HepG2 (cell line): Measurements from ENCODE around the gene THSD4. TPM values are rescaled to one million over a fixed set of nuclear protein-coding genes. Genes with fewer than 3 reads are reported as not detected.

Source experiments
- ATAC-seq: fragments of 200-7000 bp; cut with Tn5 transposase; 3 replicates; pipeline ENCODE4 v1.9.1; 2020; ENCODE audit warnings: mild to moderate bottlenecking, moderate library complexity
- BruUV-seq: library from RNA; stranded (reverse); fragments of 400-500 nt; replicated peaks from 2 replicates; lab custom pipeline; 2021; lab: Mats Ljungman, UMichigan
- CTCF ChIA-PET: fragments of 300-600 bp; formaldehyde crosslinking; extraction: SDS; loops from one replicate; lab custom pipeline; 2021; ENCODE audit warnings: low total read pairs, inconsistent platforms, low intra/inter-chr PET ratio; lab: Yijun Ruan, JAX
- POLR2A ChIA-PET: fragments of 350-600 bp; sonication (Branson Sonifier 250); formaldehyde crosslinking; loops from one replicate; lab custom pipeline; 2020; ENCODE audit warnings: antibody characterized with exemption, inconsistent platforms; lab: Yijun Ruan, JAX
- DNase-seq: peaks from one replicate; pipeline ENCODE4 v3.0.0-alpha.2; 2015; ENCODE audit warnings: low spot score
- FAIRE-seq: peaks from 3 replicates; lab custom pipeline; 2011; peaks lifted over from hg19 to GRCh38; lab: Jason Lieb, UNC
- H2AFZ ChIP-seq: one replicate; pipeline ENCODE4 v1.6.1; 2011; ENCODE audit warnings: low read length, inconsistent platforms
- H3K27ac ChIP-seq: fragments of 300-600 bp; 3 replicates; pipeline ENCODE4 v1.8.0; 2011; ENCODE audit warnings: mixed run types, mild to moderate bottlenecking, mixed read lengths, low read length, inconsistent platforms; ENCODE audit not compliant: insufficient read depth; ENCODE audit errors: extremely low read length
- H3K27me3 ChIP-seq, 2 experiments: fragments of 200-600 bp in 1 of 2; 2 replicates in 1 of 2; 3 replicates in 1 of 2; pipeline versions ENCODE4 v1.6.0 to v1.8.0; 2011; ENCODE audit warnings: low read length in 2 of 2, mild to moderate bottlenecking in 2 of 2, moderate library complexity in 2 of 2, inconsistent platforms in 1 of 2; ENCODE audit not compliant: insufficient read depth in 2 of 2, control insufficient read depth in 1 of 2
- H3K36me3 ChIP-seq, 2 experiments: fragments of 200-600 bp in 1 of 2; replicated peaks in 1 of 2; 2 replicates in 1 of 2; 3 replicates in 1 of 2; pipeline versions ENCODE4 v1.5.1 to v1.8.0; 2011; ENCODE audit warnings: low read length in 2 of 2, inconsistent platforms in 1 of 2; ENCODE audit not compliant: insufficient read depth in 2 of 2, control insufficient read depth in 1 of 2
- H3K4me1 ChIP-seq: 2 replicates; pipeline ENCODE4 v1.5.1; 2012; ENCODE audit warnings: low read length, inconsistent platforms; ENCODE audit not compliant: insufficient read depth
- H3K4me2 ChIP-seq: 2 replicates; pipeline ENCODE4 v1.6.0; 2011; ENCODE audit warnings: low read depth, low read length, inconsistent platforms
- H3K4me3 ChIP-seq, 3 experiments: fragments of 200-600 bp in 1 of 3; sonication (generic), shearing (Covaris generic) in 1 of 3; replicated peaks in 1 of 3; 2 replicates each; pipeline ENCODE4 v1.5.1; 2011 to 2016; ENCODE audit warnings: low read length in 3 of 3, inconsistent platforms in 2 of 3, low read depth in 2 of 3, mild to moderate bottlenecking in 2 of 3, control low read depth in 1 of 3, mixed read lengths in 1 of 3; ENCODE audit not compliant: insufficient read depth in 1 of 3
- H3K79me2 ChIP-seq: one replicate; pipeline ENCODE4 v1.6.1; 2011; ENCODE audit warnings: low read length, inconsistent platforms; ENCODE audit not compliant: insufficient read depth
- H3K9ac ChIP-seq: 2 replicates; pipeline ENCODE4 v1.6.0; 2011; ENCODE audit warnings: mild to moderate bottlenecking, low read depth, low read length, inconsistent platforms; ENCODE audit not compliant: insufficient read depth
- H3K9me3 ChIP-seq: 2 replicates; pipeline ENCODE4 v1.5.1; 2012; ENCODE audit warnings: mild to moderate bottlenecking, low read length
- H4K20me1 ChIP-seq: 2 replicates; pipeline ENCODE4 v1.6.0; 2011; ENCODE audit warnings: inconsistent platforms, mild to moderate bottlenecking, low read length, moderate library complexity; ENCODE audit not compliant: insufficient read depth
- KDM2A ChIP-seq: sonication (generic); formaldehyde crosslinking; IDR thresholded peaks from 2 replicates; pipeline ENCODE4 v1.4.0; 2020; ENCODE audit warnings: low read depth, missing genetic modification reagents, borderline replicate concordance
- PHF5A ChIP-seq: IDR thresholded peaks from one replicate; pipeline ENCODE4 v1.6.1; 2018; ENCODE audit warnings: low read depth, missing genetic modification reagents; ENCODE audit not compliant: unreplicated experiment
- STAG1 ChIP-seq: sonication (generic); formaldehyde crosslinking; IDR thresholded peaks from 2 replicates; pipeline ENCODE4 v1.4.0; 2020; ENCODE audit warnings: missing genetic modification reagents
- ZNF10 ChIP-seq: sonication (generic); formaldehyde crosslinking; IDR thresholded peaks from 2 replicates; pipeline ENCODE4 v1.4.0; 2020; ENCODE audit warnings: mild to moderate bottlenecking, low read depth, missing genetic modification reagents, borderline replicate concordance
- WGBS: methylation state at CpG from one replicate; pipeline ENCODE4 v1.1.6; 2017; ENCODE audit warnings: low lambda C conversion rate; 5-methylcytosine and 5-hydroxymethylcytosine counted together
- in situ Hi-C: cut with HindIII; loops from 2 replicates; pipeline ENCODE4 v1.10.0; 2017; ENCODE audit warnings: low pct_unique_long_range_greater_than_20kb; ENCODE audit not compliant: extremely low pct_ligation_motif_present
- intact Hi-C: fragments of 100-400 bp; cut with micrococcal nuclease; formaldehyde crosslinking; loops from one replicate; pipeline ENCODE4 v1.10.0; 2022; ENCODE audit not compliant: unreplicated experiment
- polyA plus RNA-seq, 8 experiments: library from polyadenylated mRNA; depleted of rRNA in 3 of 8; stranded (reverse) in 7 of 8; unstranded in 1 of 8; fragments of >200 nt; fragmentation: Illumina TruSeq in 4 of 8; extraction: Trizol in 4 of 8; gene quantifications; 2 replicates each; pipeline versions ENCODE4 v1.2.1 to v1.2.3, GENCODE V29; 2011 to 2016; ENCODE audit warnings: low read depth in 4 of 8, missing spikeins in 1 of 8, mixed read lengths in 1 of 8; ENCODE audit not compliant: insufficient read depth in 1 of 8
- total RNA-seq, 5 experiments: library from RNA; depleted of rRNA; stranded (reverse); fragments of >200 nt; fragmentation: Illumina TruSeq; extraction: Trizol; gene quantifications; 2 replicates each; pipeline ENCODE4 v1.2.3, GENCODE V29; 2016; ENCODE audit warnings: low read depth in 1 of 5
- TF ChIP-seq, protein P1 (sequence below): sonication (generic); formaldehyde crosslinking; IDR thresholded peaks from 2 replicates; pipeline ENCODE4 v1.8.1; 2023; ENCODE audit warnings: mild to moderate bottlenecking, inconsistent platforms, moderate library complexity, missing genetic modification reagents, borderline replicate concordance
- TF ChIP-seq, protein P2 (sequence below): IDR thresholded peaks from 2 replicates; pipeline ENCODE4 v1.6.1; 2012; ENCODE audit warnings: low read length, improper control_type of control experiment
- TF ChIP-seq, protein P3 (sequence below): sonication (generic); formaldehyde crosslinking; IDR thresholded peaks from 2 replicates; pipeline ENCODE4 v1.4.0; 2020; ENCODE audit warnings: mild to moderate bottlenecking, missing genetic modification reagents
- TF ChIP-seq, protein P4 (sequence below): sonication (generic); formaldehyde crosslinking; IDR thresholded peaks from 2 replicates; pipeline ENCODE4 v1.4.0; 2020; ENCODE audit warnings: missing genetic modification reagents

Gene THSD4
- total and polyA plus RNA-seq, 2 of the 13 experiments (the other 11 are each of a cell fraction or from before 2014, with no cell fraction given) = 0.07 to 0.21 TPM

DNA sequence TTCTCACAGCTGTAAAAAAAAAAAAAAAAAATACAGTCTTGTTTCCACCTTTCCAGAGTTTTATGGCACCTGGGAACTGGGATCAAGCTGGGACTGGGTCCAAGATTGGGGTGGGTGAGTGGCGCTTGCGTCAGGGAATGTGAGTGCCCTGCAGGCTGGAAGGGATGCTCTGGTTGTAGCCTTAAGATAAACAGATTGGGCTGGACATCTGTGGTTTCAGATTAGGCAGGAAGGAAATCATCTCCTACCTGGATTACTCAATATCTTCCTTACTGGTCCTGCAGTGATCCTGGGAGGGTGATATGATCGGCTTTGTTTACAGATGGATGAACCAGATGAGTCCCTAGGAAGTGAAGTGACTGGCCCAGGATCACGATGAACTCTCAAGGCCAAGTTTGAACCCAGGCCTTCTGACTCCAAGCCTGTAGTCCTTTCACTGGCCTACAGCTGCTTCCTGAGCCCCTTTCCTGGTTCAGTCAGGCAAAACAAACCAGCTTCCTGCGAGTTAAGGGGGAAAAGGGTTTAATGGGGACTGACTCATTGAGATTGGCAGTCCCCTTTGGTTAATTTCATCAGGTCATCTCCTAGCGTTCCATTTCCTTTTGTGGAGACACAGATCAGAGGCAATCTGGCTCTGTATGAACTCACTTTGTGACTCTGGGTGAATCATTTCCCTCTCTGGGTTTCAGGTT lies 179.8 kb downstream of the THSD4 start:
- no peaks in the 10 kb centered on the region for H3K4me1 ChIP-seq
- FAIRE-seq = no peak
- no peak overlapping the region for H3K4me2 ChIP-seq
- BruUV-seq = no TSS peak
- ChIA-PET POLR2A (no interaction called here), CTCF (no interaction called here)
- intact Hi-C loops = no loop called here
- no peaks in the 10 kb centered on the region for H3K9me3 ChIP-seq
- no peak for ATAC-seq
- no peak overlapping the region for H3K27ac ChIP-seq
- H3K79me2 ChIP-seq = no peaks in the 10 kb centered on the region
- no peak overlapping the region for H3K4me3 ChIP-seq
- no peaks in the 10 kb centered on the region for H3K27me3 ChIP-seq
- no peak overlapping the region for H3K9ac ChIP-seq
- TF ChIP-seq, protein P1, sequence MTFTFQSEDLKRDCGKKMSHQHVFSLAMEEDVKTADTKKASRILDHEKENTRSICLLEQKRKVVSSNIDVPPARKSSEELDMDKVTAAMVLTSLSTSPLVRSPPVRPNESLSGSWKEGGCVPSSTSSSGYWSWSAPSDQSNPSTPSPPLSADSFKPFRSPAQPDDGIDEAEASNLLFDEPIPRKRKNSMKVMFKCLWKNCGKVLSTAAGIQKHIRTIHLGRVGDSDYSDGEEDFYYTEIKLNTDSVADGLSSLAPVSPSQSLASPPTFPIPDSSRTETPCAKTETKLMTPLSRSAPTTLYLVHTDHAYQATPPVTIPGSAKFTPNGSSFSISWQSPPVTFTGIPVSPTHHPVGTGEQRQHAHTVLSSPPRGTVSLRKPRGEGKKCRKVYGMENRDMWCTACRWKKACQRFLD (CRISPR knock-in tag) = no peak
- TF ChIP-seq, protein P2, sequence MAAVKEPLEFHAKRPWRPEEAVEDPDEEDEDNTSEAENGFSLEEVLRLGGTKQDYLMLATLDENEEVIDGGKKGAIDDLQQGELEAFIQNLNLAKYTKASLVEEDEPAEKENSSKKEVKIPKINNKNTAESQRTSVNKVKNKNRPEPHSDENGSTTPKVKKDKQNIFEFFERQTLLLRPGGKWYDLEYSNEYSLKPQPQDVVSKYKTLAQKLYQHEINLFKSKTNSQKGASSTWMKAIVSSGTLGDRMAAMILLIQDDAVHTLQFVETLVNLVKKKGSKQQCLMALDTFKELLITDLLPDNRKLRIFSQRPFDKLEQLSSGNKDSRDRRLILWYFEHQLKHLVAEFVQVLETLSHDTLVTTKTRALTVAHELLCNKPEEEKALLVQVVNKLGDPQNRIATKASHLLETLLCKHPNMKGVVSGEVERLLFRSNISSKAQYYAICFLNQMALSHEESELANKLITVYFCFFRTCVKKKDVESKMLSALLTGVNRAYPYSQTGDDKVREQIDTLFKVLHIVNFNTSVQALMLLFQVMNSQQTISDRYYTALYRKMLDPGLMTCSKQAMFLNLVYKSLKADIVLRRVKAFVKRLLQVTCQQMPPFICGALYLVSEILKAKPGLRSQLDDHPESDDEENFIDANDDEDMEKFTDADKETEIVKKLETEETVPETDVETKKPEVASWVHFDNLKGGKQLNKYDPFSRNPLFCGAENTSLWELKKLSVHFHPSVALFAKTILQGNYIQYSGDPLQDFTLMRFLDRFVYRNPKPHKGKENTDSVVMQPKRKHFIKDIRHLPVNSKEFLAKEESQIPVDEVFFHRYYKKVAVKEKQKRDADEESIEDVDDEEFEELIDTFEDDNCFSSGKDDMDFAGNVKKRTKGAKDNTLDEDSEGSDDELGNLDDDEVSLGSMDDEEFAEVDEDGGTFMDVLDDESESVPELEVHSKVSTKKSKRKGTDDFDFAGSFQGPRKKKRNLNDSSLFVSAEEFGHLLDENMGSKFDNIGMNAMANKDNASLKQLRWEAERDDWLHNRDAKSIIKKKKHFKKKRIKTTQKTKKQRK = no peak
- no peak for TF ChIP-seq PHF5A (CRISPR knock-in tag)
- TF ChIP-seq, protein P3, sequence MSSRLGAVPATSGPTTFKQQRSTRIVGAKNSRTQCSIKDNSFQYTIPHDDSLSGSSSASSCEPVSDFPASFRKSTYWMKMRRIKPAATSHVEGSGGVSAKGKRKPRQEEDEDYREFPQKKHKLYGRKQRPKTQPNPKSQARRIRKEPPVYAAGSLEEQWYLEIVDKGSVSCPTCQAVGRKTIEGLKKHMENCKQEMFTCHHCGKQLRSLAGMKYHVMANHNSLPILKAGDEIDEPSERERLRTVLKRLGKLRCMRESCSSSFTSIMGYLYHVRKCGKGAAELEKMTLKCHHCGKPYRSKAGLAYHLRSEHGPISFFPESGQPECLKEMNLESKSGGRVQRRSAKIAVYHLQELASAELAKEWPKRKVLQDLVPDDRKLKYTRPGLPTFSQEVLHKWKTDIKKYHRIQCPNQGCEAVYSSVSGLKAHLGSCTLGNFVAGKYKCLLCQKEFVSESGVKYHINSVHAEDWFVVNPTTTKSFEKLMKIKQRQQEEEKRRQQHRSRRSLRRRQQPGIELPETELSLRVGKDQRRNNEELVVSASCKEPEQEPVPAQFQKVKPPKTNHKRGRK = no peak
- TF ChIP-seq, protein P4, sequence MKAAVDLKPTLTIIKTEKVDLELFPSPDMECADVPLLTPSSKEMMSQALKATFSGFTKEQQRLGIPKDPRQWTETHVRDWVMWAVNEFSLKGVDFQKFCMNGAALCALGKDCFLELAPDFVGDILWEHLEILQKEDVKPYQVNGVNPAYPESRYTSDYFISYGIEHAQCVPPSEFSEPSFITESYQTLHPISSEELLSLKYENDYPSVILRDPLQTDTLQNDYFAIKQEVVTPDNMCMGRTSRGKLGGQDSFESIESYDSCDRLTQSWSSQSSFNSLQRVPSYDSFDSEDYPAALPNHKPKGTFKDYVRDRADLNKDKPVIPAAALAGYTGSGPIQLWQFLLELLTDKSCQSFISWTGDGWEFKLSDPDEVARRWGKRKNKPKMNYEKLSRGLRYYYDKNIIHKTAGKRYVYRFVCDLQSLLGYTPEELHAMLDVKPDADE (CRISPR knock-in tag) = no peak
- TF ChIP-seq STAG1 (CRISPR knock-in tag) = no peak
- no peak for TF ChIP-seq KDM2A (CRISPR knock-in tag)
- no peak for TF ChIP-seq ZNF10 (CRISPR knock-in tag)
- no peaks in the 10 kb centered on the region for H3K36me3 ChIP-seq
- DNase-seq = peak; percentile 12
- no peaks in the 10 kb centered on the region for H4K20me1 ChIP-seq
- no peak overlapping the region for H2AFZ ChIP-seq
- in situ Hi-C loops = no loop called here
- 21% methylated on average over 5 of the region's 6 CpGs for WGBS
